Prostate gland (tissue), 2 donors: ENCODE results near the gene MAMSTR. TPM values are rescaled to one million over a fixed set of nuclear protein-coding genes. Genes with fewer than 3 reads are reported as not detected.

Experiments used
- DNase-seq: peaks from one replicate; pipeline ENCODE4 v3.0.0-alpha.2; 2019; ENCODE audit warnings: low spot score
- H3K27ac ChIP-seq, 2 donors: fragments of 200-600 bp; sonication (generic); 2 replicates each; pipeline ENCODE4 v1.5.1; 2017 to 2019
- H3K27me3 ChIP-seq: fragments of 200-600 bp; sonication (generic); replicated peaks from 2 replicates; pipeline ENCODE4 v1.5.1; 2019; ENCODE audit not compliant: insufficient read depth
- H3K36me3 ChIP-seq, 2 donors: fragments of 200-600 bp; sonication (generic); 1 replicate in 1 of 2; 2 replicates in 1 of 2; pipeline versions ENCODE4 v1.5.1 to v1.8.1; 2017 to 2019
- H3K4me1 ChIP-seq: fragments of 200-600 bp; sonication (generic); replicated peaks from 2 replicates; pipeline ENCODE4 v1.5.1; 2019
- H3K4me3 ChIP-seq, 2 donors: fragments of 200-600 bp; sonication (generic); 2 replicates each; pipeline ENCODE4 v1.5.1; 2017 to 2019
- H3K9me3 ChIP-seq: fragments of 200-600 bp; sonication (generic); 2 replicates; pipeline ENCODE4 v1.5.1; 2017
- CTCF ChIP-seq, 4 experiments: fragments of 200-600 bp in 2 of 4; fragments of 450-650 bp in 2 of 4; sonication (generic) in 2 of 4; IDR thresholded peaks; 1 replicate in 3 of 4; 2 replicates in 1 of 4; pipeline ENCODE4 v1.5.1; 2016 to 2019; ENCODE audit warnings: antibody characterized with exemption in 4 of 4, mild to moderate bottlenecking in 2 of 4, moderate library complexity in 2 of 4
- POLR2A ChIP-seq: fragments of 450-650 bp; IDR thresholded peaks from one replicate; pipeline ENCODE4 v1.6.1; 2016; ENCODE audit warnings: antibody characterized with exemption, mild to moderate bottlenecking
- POLR2AphosphoS5 ChIP-seq: sonication (generic); formaldehyde crosslinking; IDR thresholded peaks from one replicate; pipeline ENCODE4 v1.6.1; 2017; ENCODE audit warnings: antibody characterized with exemption
- WGBS: methylation state at CpG from one replicate; pipeline ENCODE4 v1.1.5; 2018; 5-methylcytosine and 5-hydroxymethylcytosine counted together
- intact Hi-C: fragments of 100-400 bp; cut with DNase I; formaldehyde crosslinking; loops from one replicate; pipeline ENCODE4 v1.14.2; 2022
- total RNA-seq, 2 donors: library from RNA; depleted of rRNA; stranded (reverse); fragments of >200 nt; gene quantifications; one replicate each; pipeline ENCODE4 v1.1.0, GENCODE V29; 2016

Gene MAMSTR
- total RNA-seq, 2 donors from 2014 or later: 2.6 to 13.9 TPM

- Histone ChIP-seq H3K4me1 (no peaks in the 10 kb centered on the region), H3K4me3 (no peak overlapping the region), H3K27me3 (no peaks in the 10 kb centered on the region), H3K9me3 (no peaks in the 10 kb centered on the region), H3K27ac (no peak overlapping the region), H3K36me3 (no peaks in the 10 kb centered on the region)
- no peak for TF ChIP-seq CTCF (IDR thresholded peaks at IDR 0.05)
- DNase-seq: no peak
- intact Hi-C loops: loop anchor here (10.0 kb wide), 1 partner anchor 65 kb away; no protein-coding TSS in a partner anchor
- 96% methylated on average over 26 of the region's 26 CpGs for WGBS
Observed at GRCh38 chr19:48669903-48670668, 49.4 kb downstream of the MAMSTR start.

- WGBS: 96% methylated on average over 2 of the region's 2 CpGs
- Histone ChIP-seq H3K27me3 (no peaks in the 10 kb centered on the region), H3K36me3 (no peaks in the 10 kb centered on the region), H3K9me3 (no peaks in the 10 kb centered on the region), H3K4me3 (no peak overlapping the region), H3K4me1 (no peaks in the 10 kb centered on the region), H3K27ac (no peak overlapping the region)
- intact Hi-C loops: no loop called here
- no peak for DNase-seq
- TF ChIP-seq CTCF (IDR thresholded peaks at IDR 0.05) (no peak), POLR2AphosphoS5 (no peak), POLR2A (no peak)
Observed at GRCh38 chr19:48668761-48669160, 50.8 kb downstream of the MAMSTR start.

GRCh38 chr19:48668332-48668731 is 51.2 kb downstream of the MAMSTR start:
- no peak for DNase-seq
- no peaks in the 10 kb centered on the region for H3K4me1 ChIP-seq
- 74% methylated on average over 3 of the region's 3 CpGs for WGBS
- no peaks in the 10 kb centered on the region for H3K36me3 ChIP-seq
- TF ChIP-seq POLR2A (no peak), POLR2AphosphoS5 (no peak), CTCF (IDR thresholded peaks at IDR 0.05) (no peak)
- no peaks in the 10 kb centered on the region for H3K9me3 ChIP-seq
- H3K4me3 ChIP-seq: no peak overlapping the region
- H3K27me3 ChIP-seq: no peaks in the 10 kb centered on the region
- intact Hi-C loops: no loop called here
- no peak overlapping the region for H3K27ac ChIP-seq

DNA sequence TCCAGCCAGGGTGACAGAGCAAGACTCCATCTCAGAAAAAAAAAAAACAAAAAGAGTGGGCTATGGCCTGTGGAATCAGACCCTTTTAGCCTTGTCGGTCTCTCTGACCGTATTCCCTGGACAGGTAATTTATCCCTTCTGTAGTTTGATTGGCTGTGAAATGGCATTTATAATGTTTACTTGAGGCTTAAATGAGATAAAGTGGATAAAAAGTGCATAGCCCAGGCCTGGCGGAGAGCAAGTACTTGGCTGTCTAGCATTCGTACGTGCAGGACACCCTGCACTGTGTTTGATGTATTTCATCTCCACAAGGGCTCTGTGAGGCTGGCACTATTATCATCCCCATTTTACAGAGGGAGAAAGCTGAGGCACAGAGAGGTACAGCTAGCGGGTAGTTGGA is 53.7 kb downstream of the MAMSTR start:
- DNase-seq: no peak
- no peak overlapping the region for H3K4me3 ChIP-seq
- no peaks in the 10 kb centered on the region for H3K9me3 ChIP-seq
- intact Hi-C loops: no loop called here
- H3K36me3 ChIP-seq: no peaks in the 10 kb centered on the region
- H3K27me3 ChIP-seq: no peaks in the 10 kb centered on the region
- no peaks in the 10 kb centered on the region for H3K4me1 ChIP-seq
- TF ChIP-seq POLR2AphosphoS5: no peak
- TF ChIP-seq CTCF (IDR thresholded peaks at IDR 0.05): no peak
- no peak for TF ChIP-seq POLR2A
- WGBS: 68% methylated on average over 6 of the region's 6 CpGs
- no peak overlapping the region for H3K27ac ChIP-seq

GRCh38 chr19:48664476-48664875 is 55.0 kb downstream of the MAMSTR start:
- intact Hi-C loops: no loop called here
- no peaks in the 10 kb centered on the region for H3K27me3 ChIP-seq
- H3K36me3 ChIP-seq: no peaks in the 10 kb centered on the region
- no peaks in the 10 kb centered on the region for H3K4me1 ChIP-seq
- no peak for DNase-seq
- no peak overlapping the region for H3K27ac ChIP-seq
- WGBS: 82% methylated on average over 14 of the region's 14 CpGs
- TF ChIP-seq CTCF (IDR thresholded peaks at IDR 0.05): no peak
- TF ChIP-seq POLR2A: no peak
- no peak for TF ChIP-seq POLR2AphosphoS5
- H3K9me3 ChIP-seq: no peaks in the 10 kb centered on the region
- H3K4me3 ChIP-seq: no peak overlapping the region
